Endothelial cell of umbilical vein (primary cell): Measurements from ENCODE around the gene CEP68. TPM values are rescaled to one million over a fixed set of nuclear protein-coding genes. Genes with fewer than 3 reads are reported as not detected.
A peak's percentile ranks its signal among the peaks of the same experiment; 100 is the strongest.

Experiments
- BruUV-seq: library from RNA; stranded (reverse); fragments of 400-500 nt; replicated peaks from 2 replicates; lab custom pipeline; 2021; lab: Mats Ljungman, UMichigan
- CTCF ChIA-PET: fragments of 300-600, 350-600 bp; sonication (Branson Sonifier 250); formaldehyde crosslinking; loops from one replicate; lab custom pipeline; 2021; ENCODE audit warnings: antibody characterized with exemption, inconsistent platforms; lab: Charles Lee
- POLR2A ChIA-PET: fragments of 300-600, 350-600 bp; sonication (Branson Sonifier 250); formaldehyde crosslinking; loops from one replicate; lab custom pipeline; 2021; ENCODE audit warnings: antibody characterized with exemption, inconsistent platforms; lab: Charles Lee
- DNase-seq: peaks from one replicate; pipeline ENCODE4 v3.0.0-alpha.2; 2011; ENCODE audit warnings: low read depth, low spot score
- FAIRE-seq: peaks from 2 replicates; lab custom pipeline; 2011; peaks lifted over from hg19 to GRCh38; lab: Jason Lieb, UNC
- H2AFZ ChIP-seq: 2 replicates; pipeline ENCODE4 v1.6.0; 2012; ENCODE audit warnings: low read depth, low read length, control low read depth, inconsistent platforms
- H3K27ac ChIP-seq: 2 replicates; pipeline ENCODE4 v1.5.1; 2011; ENCODE audit warnings: low read depth, mild to moderate bottlenecking, control low read depth, low read length, moderate library complexity; ENCODE audit not compliant: insufficient read depth
- H3K27me3 ChIP-seq, 2 experiments: 2 replicates each; pipeline versions ENCODE4 v1.6.0 to v1.6.1; 2011; ENCODE audit warnings: low read length in 2 of 2, mixed read lengths in 1 of 2; ENCODE audit not compliant: control insufficient read depth in 2 of 2, insufficient read depth in 2 of 2
- H3K36me3 ChIP-seq, 2 experiments: 2 replicates in 1 of 2; 3 replicates in 1 of 2; pipeline ENCODE4 v1.5.1; 2011; ENCODE audit warnings: low read length in 2 of 2, mild to moderate bottlenecking in 1 of 2, moderate library complexity in 1 of 2; ENCODE audit not compliant: control insufficient read depth in 2 of 2, insufficient read depth in 2 of 2; ENCODE audit errors: extremely low read depth in 1 of 2
- H3K4me1 ChIP-seq: 3 replicates; pipeline ENCODE4 v1.5.1; 2011; ENCODE audit warnings: mild to moderate bottlenecking, low read length; ENCODE audit not compliant: control insufficient read depth, insufficient read depth; ENCODE audit errors: extremely low read depth
- H3K4me2 ChIP-seq: 2 replicates; pipeline ENCODE4 v1.6.1; 2011; ENCODE audit warnings: low read length, control low read depth, mixed read lengths; ENCODE audit not compliant: insufficient read depth
- H3K4me3 ChIP-seq, 3 experiments: fragments of 200-600 bp in 1 of 3; sonication (generic), shearing (Covaris generic) in 1 of 3; replicated peaks in 1 of 3; 2 replicates each; pipeline ENCODE4 v1.5.1; 2011 to 2016; ENCODE audit warnings: control low read depth in 3 of 3, low read length in 3 of 3, mild to moderate bottlenecking in 2 of 3, inconsistent platforms in 1 of 3, low read depth in 1 of 3, moderate library complexity in 1 of 3; ENCODE audit not compliant: insufficient read depth in 1 of 3
- H3K79me2 ChIP-seq: 2 replicates; pipeline ENCODE4 v1.6.0; 2012; ENCODE audit warnings: low read length, inconsistent platforms; ENCODE audit not compliant: control insufficient read depth, insufficient read depth
- H3K9ac ChIP-seq: replicated peaks from 2 replicates; pipeline ENCODE3; 2011; ENCODE audit warnings: low read length, control low read depth; ENCODE audit not compliant: insufficient read depth; ENCODE audit errors: extremely low read depth
- H3K9me1 ChIP-seq: replicated peaks from 3 replicates; pipeline ENCODE4 v1.6.0; 2011; ENCODE audit warnings: mild to moderate bottlenecking, low read length; ENCODE audit not compliant: control insufficient read depth, insufficient read depth; ENCODE audit errors: extremely low read depth
- H3K9me3 ChIP-seq: replicated peaks from 2 replicates; pipeline ENCODE4 v1.5.1; 2012; ENCODE audit warnings: low read length, inconsistent platforms; ENCODE audit not compliant: control insufficient read depth, insufficient read depth
- H4K20me1 ChIP-seq: replicated peaks from 2 replicates; pipeline ENCODE3; 2011; ENCODE audit warnings: mild to moderate bottlenecking, low read length; ENCODE audit not compliant: control insufficient read depth, insufficient read depth; ENCODE audit errors: extremely low read depth
- EZH2 ChIP-seq: IDR thresholded peaks from 2 replicates; pipeline ENCODE4 v1.6.1; 2012; ENCODE audit warnings: borderline replicate concordance, low read depth, mild to moderate bottlenecking, moderate library complexity, low read length, inconsistent platforms; ENCODE audit not compliant: severe bottlenecking
- FOS ChIP-seq: IDR thresholded peaks from 2 replicates; pipeline ENCODE4 v1.6.1; 2011; ENCODE audit warnings: mild to moderate bottlenecking, low read length, moderate library complexity, borderline replicate concordance; ENCODE audit not compliant: insufficient read depth
- GATA2 ChIP-seq: IDR thresholded peaks from 2 replicates; pipeline ENCODE4 v1.7.0; 2011; ENCODE audit warnings: low read depth, mild to moderate bottlenecking, moderate library complexity, mixed read lengths, low read length; ENCODE audit not compliant: insufficient read length, insufficient read depth
- JUN ChIP-seq: IDR thresholded peaks from 2 replicates; pipeline ENCODE4 v1.6.1; 2011; ENCODE audit warnings: borderline replicate concordance, low read depth; ENCODE audit not compliant: insufficient read length, insufficient read depth
- MYC ChIP-seq: IDR thresholded peaks from one replicate; pipeline ENCODE4 v1.6.1; 2011; ENCODE audit warnings: mild to moderate bottlenecking, low read depth, low read length
- POLR2A ChIP-seq: IDR thresholded peaks from 2 replicates; pipeline ENCODE4 v1.6.1; 2012; ENCODE audit warnings: low read depth, mild to moderate bottlenecking, control low read depth, low read length
- POLR2AphosphoS5 ChIP-seq: IDR thresholded peaks from 2 replicates; pipeline ENCODE4 v1.6.1; 2012; ENCODE audit warnings: low read depth, mild to moderate bottlenecking, control low read depth, low read length, moderate library complexity; ENCODE audit not compliant: insufficient read depth
- dilution Hi-C: fragments of 300-500 bp; cut with MboI; formaldehyde crosslinking; loops from one replicate; pipeline ENCODE4 v1.15.0; 2019; ENCODE audit warnings: low sequenced_read_pairs; ENCODE audit not compliant: extremely low pct_ligation_motif_present
- intact Hi-C: fragments of 100-400 bp; cut with micrococcal nuclease; formaldehyde crosslinking; loops from one replicate; pipeline ENCODE4 v1.10.0; 2022
- polyA plus RNA-seq, 4 experiments: library from polyadenylated mRNA; depleted of rRNA in 3 of 4; stranded (reverse) in 3 of 4; unstranded in 1 of 4; fragments of >200 nt; gene quantifications; 2 replicates each; pipeline versions ENCODE4 v1.2.1 to v1.2.3, GENCODE V29; 2011 to 2012; ENCODE audit warnings: missing spikeins in 1 of 4
- total RNA-seq: library from RNA; stranded (reverse); gene quantifications from 2 replicates; pipeline ENCODE4 v1.2.3, GENCODE V29; 2021
- TF ChIP-seq, protein P1 (sequence below), 2 donors: IDR thresholded peaks; 1 replicate in 1 of 2; 2 replicates in 1 of 2; pipeline ENCODE4 v1.5.1; 2011; ENCODE audit warnings: low read length in 2 of 2, mild to moderate bottlenecking in 2 of 2, moderate library complexity in 2 of 2, control low read depth in 1 of 2, inconsistent platforms in 1 of 2, low read depth in 1 of 2; ENCODE audit not compliant: insufficient read depth in 1 of 2; ENCODE audit errors: extremely low read depth in 1 of 2
- TF ChIP-seq, protein P2 (sequence below): IDR thresholded peaks from 2 replicates; pipeline ENCODE4 v1.6.1; 2011; ENCODE audit not compliant: insufficient read depth, insufficient read length

CEP68 gene
- total and polyA plus RNA-seq, 2 donors (not counting 3 experiments of a cell fraction or from before 2014, with no cell fraction given) = 21.4 to 22.0 TPM

DNA sequence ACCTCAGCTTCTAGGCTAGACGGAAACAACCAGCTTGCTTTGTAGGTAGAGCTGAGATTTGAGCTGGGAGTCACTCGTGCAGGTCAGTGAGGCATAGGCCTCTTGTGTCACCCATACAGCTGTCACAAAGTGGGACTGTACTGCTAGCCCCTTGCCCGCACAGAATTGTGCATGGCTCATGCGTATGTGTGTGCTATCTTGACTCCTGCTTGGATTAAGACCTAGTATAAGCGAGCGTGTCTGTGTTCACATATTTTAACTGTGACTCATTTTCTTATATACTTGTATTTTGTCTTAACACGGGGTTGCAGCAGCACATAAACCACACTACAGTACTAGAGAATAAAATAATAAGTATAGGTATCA is 20.1 kb downstream of the CEP68 start:
- no peak overlapping the region for H3K4me2 ChIP-seq
- dilution Hi-C loops = no loop called here
- no peak overlapping the region for H3K9ac ChIP-seq
- DNase-seq (peak; percentile 42), FAIRE-seq (peak; percentile 44)
- no peaks in the 10 kb centered on the region for H3K9me1 ChIP-seq
- peaks cover 15% of the 10 kb centered on the region for H3K4me1 ChIP-seq
- no peaks in the 10 kb centered on the region for H3K79me2 ChIP-seq
- BruUV-seq = no TSS peak
- H2AFZ ChIP-seq = no peak overlapping the region
- peak overlapping the region; percentile 10 for H3K27ac ChIP-seq
- intact Hi-C loops = no loop called here
- TF ChIP-seq, protein P1, sequence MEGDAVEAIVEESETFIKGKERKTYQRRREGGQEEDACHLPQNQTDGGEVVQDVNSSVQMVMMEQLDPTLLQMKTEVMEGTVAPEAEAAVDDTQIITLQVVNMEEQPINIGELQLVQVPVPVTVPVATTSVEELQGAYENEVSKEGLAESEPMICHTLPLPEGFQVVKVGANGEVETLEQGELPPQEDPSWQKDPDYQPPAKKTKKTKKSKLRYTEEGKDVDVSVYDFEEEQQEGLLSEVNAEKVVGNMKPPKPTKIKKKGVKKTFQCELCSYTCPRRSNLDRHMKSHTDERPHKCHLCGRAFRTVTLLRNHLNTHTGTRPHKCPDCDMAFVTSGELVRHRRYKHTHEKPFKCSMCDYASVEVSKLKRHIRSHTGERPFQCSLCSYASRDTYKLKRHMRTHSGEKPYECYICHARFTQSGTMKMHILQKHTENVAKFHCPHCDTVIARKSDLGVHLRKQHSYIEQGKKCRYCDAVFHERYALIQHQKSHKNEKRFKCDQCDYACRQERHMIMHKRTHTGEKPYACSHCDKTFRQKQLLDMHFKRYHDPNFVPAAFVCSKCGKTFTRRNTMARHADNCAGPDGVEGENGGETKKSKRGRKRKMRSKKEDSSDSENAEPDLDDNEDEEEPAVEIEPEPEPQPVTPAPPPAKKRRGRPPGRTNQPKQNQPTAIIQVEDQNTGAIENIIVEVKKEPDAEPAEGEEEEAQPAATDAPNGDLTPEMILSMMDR (IDR thresholded peaks at IDR 0.05; ENCODE audit: extremely low read depth in 1 of 2, insufficient read depth in 1 of 2, low read depth in 1 of 2, low read length in 2 of 2) = no peak
- TF ChIP-seq FOS = peak; percentile 45
- TF ChIP-seq EZH2 = no peak
- H3K4me3 ChIP-seq = no peak overlapping the region
- H3K9me3 ChIP-seq = no peaks in the 10 kb centered on the region
- peaks cover 3 to 43% of the 10 kb centered on the region in 2 experiments for H3K36me3 ChIP-seq
- ChIA-PET CTCF (interaction anchor here (1.4 to 3.0 kb wide), 5 partner anchors 11 to 111 kb away, joined by 5 to 20 read pairs (median 6); partner anchors contain the start of gene RAB1A), POLR2A (interaction anchor here (0.6 to 1.5 kb wide), 4 partner anchors 18 to 110 kb away, joined by 3 to 6 read pairs (median 4); partner anchors contain the start of gene RAB1A)
- no peaks in the 10 kb centered on the region for H4K20me1 ChIP-seq
- no peaks in the 10 kb centered on the region for H3K27me3 ChIP-seq

DNA sequence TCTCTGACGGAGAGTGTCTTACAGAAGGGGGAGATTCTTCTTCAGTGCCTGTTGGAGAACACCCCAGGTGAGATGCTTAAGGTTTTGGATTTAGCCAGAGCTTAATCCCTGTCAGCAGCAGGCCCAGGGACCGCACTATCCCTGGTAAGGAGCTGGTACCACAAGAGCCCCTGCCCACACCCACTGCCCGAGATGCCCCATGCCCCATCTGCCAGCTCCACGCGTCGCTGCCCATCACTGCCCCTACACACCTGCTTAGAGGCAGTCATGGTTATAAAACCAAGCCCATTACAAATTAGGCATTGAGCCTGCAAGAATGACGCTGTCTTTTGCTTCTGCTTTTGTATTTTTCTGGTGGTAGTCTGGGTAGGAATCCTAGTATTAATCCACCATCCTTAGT is 21.7 kb downstream of the CEP68 start:
- H3K9me3 ChIP-seq = no peaks in the 10 kb centered on the region
- no peak overlapping the region for H3K4me3 ChIP-seq
- FAIRE-seq (no peak), DNase-seq (no peak)
- BruUV-seq = no TSS peak
- dilution Hi-C loops (no loop called here), intact Hi-C loops (no loop called here)
- H3K27me3 ChIP-seq = no peaks in the 10 kb centered on the region
- peaks cover 13 to 33% of the 10 kb centered on the region in 2 experiments for H3K36me3 ChIP-seq
- H4K20me1 ChIP-seq = no peaks in the 10 kb centered on the region
- no peak overlapping the region for H3K4me2 ChIP-seq
- TF ChIP-seq GATA2 (no peak), EZH2 (no peak), MYC (no peak), POLR2AphosphoS5 (no peak), POLR2A (no peak), FOS (no peak), JUN (no peak)
- TF ChIP-seq, protein P2, sequence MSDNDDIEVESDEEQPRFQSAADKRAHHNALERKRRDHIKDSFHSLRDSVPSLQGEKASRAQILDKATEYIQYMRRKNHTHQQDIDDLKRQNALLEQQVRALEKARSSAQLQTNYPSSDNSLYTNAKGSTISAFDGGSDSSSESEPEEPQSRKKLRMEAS = no peak
- TF ChIP-seq, protein P1 (IDR thresholded peaks at IDR 0.05; ENCODE audit: extremely low read depth in 1 of 2, insufficient read depth in 1 of 2, low read depth in 1 of 2, low read length in 2 of 2) = no peak
- no peak overlapping the region for H2AFZ ChIP-seq
- no peaks in the 10 kb centered on the region for H3K79me2 ChIP-seq
- POLR2A ChIA-PET = no interaction called here
- no peak overlapping the region for H3K27ac ChIP-seq
- peaks cover 23% of the 10 kb centered on the region for H3K4me1 ChIP-seq
- no peaks in the 10 kb centered on the region for H3K9me1 ChIP-seq
- no peak overlapping the region for H3K9ac ChIP-seq
- CTCF ChIA-PET = interaction anchor here (0.5 to 1.4 kb wide), 3 partner anchors 12 to 91 kb away, joined by 4 to 5 read pairs (median 4); no protein-coding TSS in a partner anchor
